ENCODE measurements around the gene PCIF1.

Gene PCIF1

DNA sequence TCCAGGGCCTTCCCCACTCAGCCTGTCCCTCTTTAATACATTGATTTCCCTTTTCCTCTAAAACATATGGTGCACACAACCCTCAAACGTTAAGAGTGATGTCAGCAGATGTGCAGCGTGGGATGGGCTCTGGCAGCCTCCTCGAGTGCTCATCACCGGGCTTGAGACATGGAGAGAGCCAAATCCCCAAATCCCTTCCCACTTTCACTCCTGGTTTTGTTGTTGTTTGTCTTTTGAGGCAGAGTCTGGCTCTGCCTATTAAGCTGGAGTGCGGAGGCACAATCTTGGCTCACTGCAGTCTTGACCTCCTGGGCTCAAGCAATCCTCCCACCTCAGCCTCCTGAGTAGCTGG is 16.7 kb upstream of the PCIF1 start:
- DNase-seq (ENCODE audit: low read depth): no peak
- TF ChIP-seq MYC (IDR thresholded peaks at IDR 0.05; ENCODE audit: low read depth, low read length) (no peak), POLR2A (IDR thresholded peaks at IDR 0.05; ENCODE audit: extremely low read depth, insufficient read length) (no peak)
- TF ChIP-seq, protein P1, sequence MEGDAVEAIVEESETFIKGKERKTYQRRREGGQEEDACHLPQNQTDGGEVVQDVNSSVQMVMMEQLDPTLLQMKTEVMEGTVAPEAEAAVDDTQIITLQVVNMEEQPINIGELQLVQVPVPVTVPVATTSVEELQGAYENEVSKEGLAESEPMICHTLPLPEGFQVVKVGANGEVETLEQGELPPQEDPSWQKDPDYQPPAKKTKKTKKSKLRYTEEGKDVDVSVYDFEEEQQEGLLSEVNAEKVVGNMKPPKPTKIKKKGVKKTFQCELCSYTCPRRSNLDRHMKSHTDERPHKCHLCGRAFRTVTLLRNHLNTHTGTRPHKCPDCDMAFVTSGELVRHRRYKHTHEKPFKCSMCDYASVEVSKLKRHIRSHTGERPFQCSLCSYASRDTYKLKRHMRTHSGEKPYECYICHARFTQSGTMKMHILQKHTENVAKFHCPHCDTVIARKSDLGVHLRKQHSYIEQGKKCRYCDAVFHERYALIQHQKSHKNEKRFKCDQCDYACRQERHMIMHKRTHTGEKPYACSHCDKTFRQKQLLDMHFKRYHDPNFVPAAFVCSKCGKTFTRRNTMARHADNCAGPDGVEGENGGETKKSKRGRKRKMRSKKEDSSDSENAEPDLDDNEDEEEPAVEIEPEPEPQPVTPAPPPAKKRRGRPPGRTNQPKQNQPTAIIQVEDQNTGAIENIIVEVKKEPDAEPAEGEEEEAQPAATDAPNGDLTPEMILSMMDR (IDR thresholded peaks at IDR 0.05; ENCODE audit: low read depth, low read length): no peak
- TF ChIP-seq, protein P2, sequence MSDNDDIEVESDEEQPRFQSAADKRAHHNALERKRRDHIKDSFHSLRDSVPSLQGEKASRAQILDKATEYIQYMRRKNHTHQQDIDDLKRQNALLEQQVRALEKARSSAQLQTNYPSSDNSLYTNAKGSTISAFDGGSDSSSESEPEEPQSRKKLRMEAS (IDR thresholded peaks at IDR 0.05; ENCODE audit: low read depth, low read length): no peak
- H3K4me3 ChIP-seq (ENCODE audit: low read depth, low read length): no peak overlapping the region

DNA sequence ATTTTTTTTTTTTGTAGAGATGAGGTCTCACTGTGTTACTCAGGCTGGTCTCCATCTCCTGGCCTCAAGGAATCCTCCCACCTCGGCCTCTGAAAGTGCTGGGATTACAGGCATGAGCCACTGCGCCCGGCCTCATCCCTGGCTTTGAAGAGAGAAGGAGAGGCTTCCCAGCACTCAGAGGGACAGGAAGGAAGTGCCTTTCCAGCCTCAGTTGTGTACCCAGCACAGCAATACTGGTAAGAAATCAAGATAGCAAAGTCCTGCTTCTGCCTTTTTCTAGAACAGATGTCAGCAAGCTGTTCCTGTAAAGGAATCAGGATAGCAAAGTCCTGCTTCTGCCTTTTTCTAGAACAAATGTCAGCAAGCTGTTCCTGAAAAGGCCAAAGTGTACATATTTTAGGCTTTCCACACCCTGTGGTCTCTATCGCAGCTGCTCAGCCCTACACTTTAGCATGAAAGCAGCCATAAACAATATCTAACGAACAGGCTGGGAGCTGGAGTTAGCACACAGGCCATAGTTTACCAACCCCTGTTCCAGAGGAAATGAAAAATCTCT is 16.2 kb upstream of the PCIF1 start:
- no peak overlapping the region for H3K4me3 ChIP-seq (ENCODE audit: low read depth, low read length)
- TF ChIP-seq MYC (IDR thresholded peaks at IDR 0.05; ENCODE audit: low read depth, low read length): no peak
- TF ChIP-seq POLR2A (IDR thresholded peaks at IDR 0.05; ENCODE audit: extremely low read depth, insufficient read length): no peak
- TF ChIP-seq, protein P2 (IDR thresholded peaks at IDR 0.05; ENCODE audit: low read depth, low read length): no peak
- TF ChIP-seq, protein P1 (IDR thresholded peaks at IDR 0.05; ENCODE audit: low read depth, low read length): no peak
- no peak for DNase-seq (ENCODE audit: low read depth)

DNA sequence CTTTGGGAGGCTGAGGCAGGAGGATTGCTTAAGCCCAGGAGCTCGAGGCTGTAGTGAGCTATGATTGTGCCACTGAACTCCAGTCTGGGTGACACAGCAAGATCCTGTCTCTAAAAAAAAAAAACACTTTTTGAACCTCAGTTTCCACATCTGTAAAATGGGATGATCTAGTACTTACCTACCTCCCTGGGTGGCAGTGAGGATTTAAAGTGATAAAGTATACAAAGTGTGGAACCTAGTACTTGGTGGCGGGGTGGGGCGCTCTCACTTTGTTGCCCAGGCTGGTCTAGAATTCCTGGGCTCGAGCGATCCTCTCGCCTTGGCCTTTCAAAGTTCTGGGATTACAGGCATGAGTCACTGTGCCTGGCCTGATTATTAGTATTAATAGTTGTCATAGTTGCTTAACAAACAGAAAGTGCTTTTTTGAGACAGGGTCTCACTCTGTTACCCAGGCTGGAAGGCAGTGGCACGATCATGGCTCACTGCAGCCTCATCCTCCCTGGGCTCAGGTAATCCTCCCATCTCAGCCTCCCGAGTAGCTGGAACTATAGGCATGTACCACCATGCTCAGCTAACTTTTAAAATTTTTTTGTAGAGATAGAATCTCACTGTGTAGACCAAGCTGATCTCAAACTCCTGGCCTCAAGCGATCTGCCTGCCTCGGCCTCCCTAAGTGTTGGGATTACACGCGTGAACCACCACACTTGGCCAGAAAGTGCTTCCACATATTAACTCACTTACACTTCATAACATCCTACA is 15.5 kb upstream of the PCIF1 start:
- no peak overlapping the region for H3K4me3 ChIP-seq (ENCODE audit: low read depth, low read length)
- TF ChIP-seq MYC (IDR thresholded peaks at IDR 0.05; ENCODE audit: low read depth, low read length): no peak
- TF ChIP-seq POLR2A (IDR thresholded peaks at IDR 0.05; ENCODE audit: extremely low read depth, insufficient read length): no peak
- TF ChIP-seq, protein P2 (IDR thresholded peaks at IDR 0.05; ENCODE audit: low read depth, low read length): no peak
- TF ChIP-seq, protein P1 (IDR thresholded peaks at IDR 0.05; ENCODE audit: low read depth, low read length): no peak
- DNase-seq (ENCODE audit: low read depth): no peak

DNA sequence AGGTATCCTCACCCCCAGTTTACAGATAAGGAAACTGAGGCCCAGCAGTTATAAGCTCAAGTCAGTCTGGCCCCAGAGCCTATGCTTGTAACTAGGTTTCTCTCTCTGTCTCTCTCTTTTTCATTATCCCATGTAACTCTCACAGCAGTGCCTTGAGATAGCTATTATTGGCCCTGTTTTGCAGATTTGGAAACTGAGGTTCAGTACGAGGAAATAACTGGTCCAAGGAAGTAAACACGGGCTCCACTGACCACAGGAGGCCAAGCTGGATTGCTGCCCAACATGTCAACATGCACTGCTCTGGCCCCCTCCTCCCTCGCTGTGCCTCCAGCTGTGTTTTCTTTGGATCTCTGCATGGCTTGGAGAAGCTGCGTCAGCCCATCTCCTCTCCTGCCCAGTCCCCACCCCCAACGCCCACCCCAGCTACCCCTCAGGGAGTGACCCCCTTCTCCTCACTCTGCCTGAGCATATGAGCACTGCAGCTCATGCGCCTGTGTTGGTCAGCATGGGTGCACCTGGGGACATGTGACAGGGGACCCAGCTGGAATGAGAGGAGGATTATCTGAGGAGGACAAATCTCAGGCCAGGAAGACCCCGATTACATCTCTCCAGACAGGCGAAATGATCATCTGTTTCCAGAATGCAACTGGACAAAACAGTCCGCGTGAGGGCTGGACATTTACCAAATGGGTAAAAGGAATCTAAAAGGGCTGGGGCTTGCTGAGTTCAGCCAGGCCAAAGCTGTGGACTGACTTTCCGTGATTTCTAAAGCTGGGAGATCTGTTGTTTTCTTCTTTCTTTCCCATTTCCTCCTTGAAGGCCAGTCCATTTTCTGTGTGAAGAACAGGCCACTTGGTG is 14.7 kb upstream of the PCIF1 start:
- TF ChIP-seq, protein P1 (IDR thresholded peaks at IDR 0.05; ENCODE audit: low read depth, low read length): no peak
- TF ChIP-seq, protein P2 (IDR thresholded peaks at IDR 0.05; ENCODE audit: low read depth, low read length): no peak
- TF ChIP-seq MYC (IDR thresholded peaks at IDR 0.05; ENCODE audit: low read depth, low read length) (no peak), POLR2A (IDR thresholded peaks at IDR 0.05; ENCODE audit: extremely low read depth, insufficient read length) (no peak)
- no peak overlapping the region for H3K4me3 ChIP-seq (ENCODE audit: low read depth, low read length)
- DNase-seq (ENCODE audit: low read depth): no peak

DNA sequence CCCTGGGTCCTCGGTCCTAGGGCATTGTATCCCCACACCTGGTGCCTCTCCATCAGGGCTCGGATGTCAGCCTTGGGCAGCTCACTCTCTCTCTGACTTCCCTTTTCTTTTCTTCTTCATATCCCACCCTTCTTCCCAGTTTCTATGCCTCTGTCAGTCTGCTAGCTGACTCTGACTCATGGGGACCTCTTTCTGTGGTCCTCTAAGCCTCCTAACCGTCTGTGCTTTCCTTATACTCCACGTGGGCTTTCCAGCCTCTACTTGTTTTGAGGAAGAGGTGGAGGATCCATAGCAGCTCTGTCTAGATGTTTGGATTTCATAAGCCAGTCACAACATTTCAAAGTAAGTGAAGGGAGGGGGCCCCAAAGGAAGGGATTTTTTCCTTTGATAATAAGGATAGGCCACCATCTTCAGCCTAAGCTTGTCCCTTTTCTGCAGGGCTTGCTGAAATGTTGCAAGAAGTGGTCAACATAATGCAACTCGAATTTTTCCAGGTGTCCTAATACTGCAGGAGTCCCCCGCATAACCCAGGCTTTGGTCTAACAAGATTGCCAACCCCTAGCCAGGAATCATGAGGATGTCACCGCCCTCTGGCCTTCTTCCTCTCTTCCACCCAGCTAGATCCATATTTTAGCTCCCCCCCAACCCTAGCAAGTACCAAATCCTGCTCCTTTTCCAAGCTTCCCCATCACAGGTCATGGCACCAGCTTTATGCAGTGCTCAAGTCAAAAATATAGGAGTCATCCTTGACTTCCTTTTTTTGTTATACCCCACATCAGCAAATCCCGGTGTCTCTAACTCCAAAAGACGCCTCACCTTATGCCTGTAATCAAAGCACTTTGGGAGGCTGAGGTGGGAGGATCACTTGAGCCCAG is 13.8 kb upstream of the PCIF1 start:
- no peak for DNase-seq (ENCODE audit: low read depth)
- no peak overlapping the region for H3K4me3 ChIP-seq (ENCODE audit: low read depth, low read length)
- TF ChIP-seq, protein P2 (IDR thresholded peaks at IDR 0.05; ENCODE audit: low read depth, low read length): no peak
- TF ChIP-seq POLR2A (IDR thresholded peaks at IDR 0.05; ENCODE audit: extremely low read depth, insufficient read length) (no peak), MYC (IDR thresholded peaks at IDR 0.05; ENCODE audit: low read depth, low read length) (no peak)
- TF ChIP-seq, protein P1 (IDR thresholded peaks at IDR 0.05; ENCODE audit: low read depth, low read length): no peak

Data from NB4 (cell line).